Heart left ventricle (tissue), 13 donors: ENCODE results near the gene LIME1.

Experiments used
- POLR2A ChIP-seq, 2 donors: fragments of 450-650 bp; IDR thresholded peaks; one replicate each; pipeline ENCODE4 v1.6.1; 2017; ENCODE audit warnings: antibody characterized with exemption in 2 of 2, mild to moderate bottlenecking in 2 of 2, moderate library complexity in 2 of 2
- TF ChIP-seq, protein P1 (sequence below), 12 donors: fragments of 200-600 bp; sonication (generic) in 4 of 12; IDR thresholded peaks; one replicate each; pipeline versions ENCODE4 v1.5.0 to v1.8.0; 2018 to 2022; ENCODE audit warnings: antibody characterized with exemption in 12 of 12, mild to moderate bottlenecking in 5 of 12
- donor health status: ischemic (EF 13 %, LVEDD 7.1; RV severe dilation, severe dysfunction).
- donor health status: DM: no; HTN: yes; CAD: no.
- donor health status: DM: no; HTN: no; CAD: no.
- donor health status: ischemic (EF 25% LVEDD 6.9; RV normal size, moderate dysfunction).
- donor health status: ischemic (EF 25% LVEDD 5.7; RV mildly dilated, moderate dysfunction).
- donor health status: ischemic (EF 35%, LVEDD 5.7; RV mildly dilated, moderate dysfunction).
- donor health status: nonischemic (EF 11% LVEDD 7.7; RV severe dilation, severe dysfunction).
- donor health status: DM: yes; HTN: yes; CAD: no.
- donor health status: PGD.
- donor health status: ischemic (EF 29% LVEDD 5.4; RV normal size, mild dysfunction).
- donor health status: nonischemic (EF 23%, LVEDD 6.1; RV moderate dilation, normal function).

DNA sequence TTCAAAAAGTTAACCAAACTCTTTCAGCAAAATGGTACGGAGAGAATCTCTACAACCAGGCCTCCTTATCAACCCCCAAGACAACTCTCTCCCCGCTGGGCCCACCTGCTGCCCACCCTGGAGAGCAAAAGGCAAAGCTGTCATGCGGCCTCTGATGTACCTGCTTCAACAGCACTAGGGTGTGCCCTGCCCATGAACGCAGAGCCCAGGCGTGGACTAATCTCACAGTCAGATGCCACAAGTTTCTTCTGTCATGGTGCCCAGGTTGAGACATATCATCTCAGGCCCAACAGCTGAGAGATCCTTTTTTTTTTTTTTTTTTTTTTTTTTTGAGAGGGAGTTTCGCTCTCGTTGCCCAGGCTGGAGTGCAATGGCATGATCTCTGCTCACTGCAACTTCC, 29.4 kb downstream of the LIME1 start:
- TF ChIP-seq, protein P1, sequence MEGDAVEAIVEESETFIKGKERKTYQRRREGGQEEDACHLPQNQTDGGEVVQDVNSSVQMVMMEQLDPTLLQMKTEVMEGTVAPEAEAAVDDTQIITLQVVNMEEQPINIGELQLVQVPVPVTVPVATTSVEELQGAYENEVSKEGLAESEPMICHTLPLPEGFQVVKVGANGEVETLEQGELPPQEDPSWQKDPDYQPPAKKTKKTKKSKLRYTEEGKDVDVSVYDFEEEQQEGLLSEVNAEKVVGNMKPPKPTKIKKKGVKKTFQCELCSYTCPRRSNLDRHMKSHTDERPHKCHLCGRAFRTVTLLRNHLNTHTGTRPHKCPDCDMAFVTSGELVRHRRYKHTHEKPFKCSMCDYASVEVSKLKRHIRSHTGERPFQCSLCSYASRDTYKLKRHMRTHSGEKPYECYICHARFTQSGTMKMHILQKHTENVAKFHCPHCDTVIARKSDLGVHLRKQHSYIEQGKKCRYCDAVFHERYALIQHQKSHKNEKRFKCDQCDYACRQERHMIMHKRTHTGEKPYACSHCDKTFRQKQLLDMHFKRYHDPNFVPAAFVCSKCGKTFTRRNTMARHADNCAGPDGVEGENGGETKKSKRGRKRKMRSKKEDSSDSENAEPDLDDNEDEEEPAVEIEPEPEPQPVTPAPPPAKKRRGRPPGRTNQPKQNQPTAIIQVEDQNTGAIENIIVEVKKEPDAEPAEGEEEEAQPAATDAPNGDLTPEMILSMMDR (IDR thresholded peaks at IDR 0.05), result no peak
- TF ChIP-seq POLR2A (IDR thresholded peaks at IDR 0.05), result no peak
